Measurements from ENCODE around the gene GPR143. TPM values are rescaled to one million over a fixed set of nuclear protein-coding genes. Genes with fewer than 3 reads are reported as not detected.
A peak's percentile ranks its signal among the peaks of the same experiment; 100 is the strongest.

The GPR143 gene
- total and polyA plus RNA-seq, 12 donors = 0.06 to 0.58 (median 0.30) TPM; not detected in 9

DNA sequence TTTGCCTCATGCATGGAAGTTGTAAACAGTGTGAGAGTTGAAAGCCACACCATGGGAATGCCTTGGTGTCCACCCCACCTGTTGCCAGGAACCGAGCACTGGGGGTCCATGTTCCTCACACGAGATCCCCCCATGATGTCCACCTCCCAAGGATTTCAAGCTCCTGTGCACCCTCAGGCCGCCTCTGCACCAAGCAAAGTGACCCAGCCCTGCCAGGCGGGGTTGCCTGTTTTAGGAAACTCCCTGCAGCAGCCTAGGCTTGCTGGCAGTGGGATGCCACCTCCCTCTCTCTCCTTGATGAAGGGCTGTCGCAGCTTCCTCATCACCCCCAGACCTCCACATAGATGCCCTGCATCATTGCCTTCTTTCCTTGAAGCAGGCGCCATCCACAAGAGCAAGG lies 82.8 kb downstream of the GPR143 start:
- Histone ChIP-seq H3K36me3 (peaks cover 0 to 7% (median 0%) of the 10 kb centered on the region in 9 donors), H3K4me1 (peaks cover 0 to 1% (median 0%) of the 10 kb centered on the region in 9 donors), H3K4me3 (no peak overlapping the region), H3K27me3 (no peaks in the 10 kb centered on the region), H3K27ac (no peak overlapping the region), H3K9me3 (no peaks in the 10 kb centered on the region)
- DNase-seq (no peak), ATAC-seq (no peak)
- 94 to 100% methylated on average over 6 of the region's 6 CpGs for WGBS, 2 donors
- intact Hi-C loops (cut with DNase I) = no loop called here
- TF ChIP-seq, protein P1, sequence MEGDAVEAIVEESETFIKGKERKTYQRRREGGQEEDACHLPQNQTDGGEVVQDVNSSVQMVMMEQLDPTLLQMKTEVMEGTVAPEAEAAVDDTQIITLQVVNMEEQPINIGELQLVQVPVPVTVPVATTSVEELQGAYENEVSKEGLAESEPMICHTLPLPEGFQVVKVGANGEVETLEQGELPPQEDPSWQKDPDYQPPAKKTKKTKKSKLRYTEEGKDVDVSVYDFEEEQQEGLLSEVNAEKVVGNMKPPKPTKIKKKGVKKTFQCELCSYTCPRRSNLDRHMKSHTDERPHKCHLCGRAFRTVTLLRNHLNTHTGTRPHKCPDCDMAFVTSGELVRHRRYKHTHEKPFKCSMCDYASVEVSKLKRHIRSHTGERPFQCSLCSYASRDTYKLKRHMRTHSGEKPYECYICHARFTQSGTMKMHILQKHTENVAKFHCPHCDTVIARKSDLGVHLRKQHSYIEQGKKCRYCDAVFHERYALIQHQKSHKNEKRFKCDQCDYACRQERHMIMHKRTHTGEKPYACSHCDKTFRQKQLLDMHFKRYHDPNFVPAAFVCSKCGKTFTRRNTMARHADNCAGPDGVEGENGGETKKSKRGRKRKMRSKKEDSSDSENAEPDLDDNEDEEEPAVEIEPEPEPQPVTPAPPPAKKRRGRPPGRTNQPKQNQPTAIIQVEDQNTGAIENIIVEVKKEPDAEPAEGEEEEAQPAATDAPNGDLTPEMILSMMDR (IDR thresholded peaks at IDR 0.05) = no peak

DNA sequence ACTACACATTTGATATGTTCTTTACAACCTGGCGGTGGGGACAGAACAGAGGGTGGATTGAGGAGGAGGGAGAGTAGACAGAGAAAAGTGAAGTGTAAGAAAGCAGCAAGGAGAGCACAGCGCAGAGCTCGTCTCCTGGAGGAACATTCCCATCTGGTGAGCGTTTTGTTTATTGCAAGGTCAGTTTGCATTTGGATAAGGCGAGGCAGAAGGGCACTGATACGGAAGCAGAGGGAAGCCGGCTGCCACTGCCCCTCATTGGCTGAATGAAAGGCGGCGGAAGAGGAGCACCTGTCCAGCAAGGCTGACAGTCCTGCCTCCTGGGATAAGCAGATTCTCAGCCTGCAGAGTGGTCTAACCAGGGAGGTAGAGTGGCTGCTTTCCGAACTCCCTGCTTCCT lies 83.2 kb downstream of the GPR143 start:
- Histone ChIP-seq H3K27me3 (no peaks in the 10 kb centered on the region), H3K36me3 (peaks cover 0 to 7% (median 0%) of the 10 kb centered on the region in 9 donors), H3K9me3 (no peaks in the 10 kb centered on the region), H3K27ac (no peak overlapping the region), H3K4me3 (no peak overlapping the region), H3K4me1 (peaks cover 0 to 6% (median 0%) of the 10 kb centered on the region in 9 donors)
- intact Hi-C loops (cut with DNase I) = no loop called here
- TF ChIP-seq, protein P1 (IDR thresholded peaks at IDR 0.05) = peak in 5 of 9 donors; percentile 8 to 40 (median 32)
- WGBS, 2 donors = 48 to 71% methylated on average over 8 to 10 of the region's 10 CpGs
- ATAC-seq = peak in 3 of 8 donors; percentile 38 to 41 (median 41)
- DNase-seq = no peak

DNA sequence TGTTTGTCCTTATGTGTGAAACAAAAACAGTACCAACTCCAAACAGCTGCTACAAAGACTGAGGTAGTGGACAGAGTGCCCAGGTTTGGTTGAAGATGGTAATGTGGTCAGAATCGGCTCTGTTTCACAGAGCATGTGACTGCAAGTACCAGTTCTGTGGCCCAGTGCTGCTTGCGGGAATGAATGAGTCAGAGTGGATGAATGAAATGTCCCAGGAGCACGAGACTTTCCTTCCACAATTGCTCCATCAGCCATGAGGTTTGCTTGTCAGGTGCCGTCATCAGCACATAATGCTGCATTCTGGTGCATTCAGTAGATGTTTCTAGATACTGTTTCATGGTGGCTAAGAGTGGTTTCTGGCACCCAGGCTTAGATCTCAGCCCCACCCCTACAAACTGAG lies 84.2 kb downstream of the GPR143 start:
- H3K27me3 ChIP-seq = no peaks in the 10 kb centered on the region
- 92 to 93% methylated on average over 4 of the region's 4 CpGs for WGBS, 2 donors
- peaks cover 0 to 5% (median 0%) of the 10 kb centered on the region in 11 donors for H3K9me3 ChIP-seq
- no peak overlapping the region for H3K4me3 ChIP-seq
- no peak overlapping the region for H3K27ac ChIP-seq
- peaks cover 0 to 7% (median 0%) of the 10 kb centered on the region in 9 donors for H3K36me3 ChIP-seq
- TF ChIP-seq, protein P1 (IDR thresholded peaks at IDR 0.05) = no peak
- DNase-seq (no peak), ATAC-seq (no peak)
- intact Hi-C loops (cut with DNase I) = no loop called here
- peaks cover 0 to 13% (median 0%) of the 10 kb centered on the region in 9 donors for H3K4me1 ChIP-seq

DNA sequence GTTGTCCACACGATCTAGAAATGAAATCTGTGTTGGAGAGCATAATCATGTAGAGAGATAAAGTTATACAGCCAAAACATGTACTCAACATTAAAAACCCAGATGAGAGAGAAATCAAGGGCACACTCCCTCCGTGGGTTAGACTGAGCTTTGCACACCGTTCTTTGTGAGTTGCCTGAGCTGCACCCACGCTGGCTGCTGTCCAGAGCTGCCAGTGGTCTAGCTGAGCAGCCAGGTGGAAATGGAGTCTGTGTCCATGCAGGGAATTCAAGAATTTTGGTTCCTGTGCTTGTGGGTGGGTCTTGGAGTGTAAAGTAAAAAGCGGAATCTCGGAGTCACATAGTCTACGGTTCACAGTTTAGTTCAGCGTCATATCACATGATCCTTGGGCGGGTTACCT lies 84.6 kb downstream of the GPR143 start:
- intact Hi-C loops (cut with DNase I) = no loop called here
- Histone ChIP-seq H3K9me3 (peaks cover 0 to 9% (median 0%) of the 10 kb centered on the region in 11 donors), H3K27me3 (no peaks in the 10 kb centered on the region), H3K4me1 (peaks cover 0 to 13% (median 0%) of the 10 kb centered on the region in 9 donors), H3K36me3 (peaks cover 0 to 3% (median 0%) of the 10 kb centered on the region in 9 donors), H3K4me3 (no peak overlapping the region), H3K27ac (no peak overlapping the region)
- no peak for DNase-seq
- TF ChIP-seq, protein P1 (IDR thresholded peaks at IDR 0.05) = no peak
- no peak for ATAC-seq
- 92 to 93% methylated on average over 9 of the region's 9 CpGs for WGBS, 2 donors

All from heart right ventricle (tissue), 16 donors.